Ramos (cell line): ENCODE measurements around the gene DUOXA1.

Experiments
- in situ Hi-C: fragments of 300-500 bp; cut with MboI; formaldehyde crosslinking; loops from one replicate; pipeline ENCODE4 v1.14.3; 2022; ENCODE audit warnings: low sequenced_read_pairs; ENCODE audit not compliant: unreplicated experiment

The DUOXA1 gene, protein sequence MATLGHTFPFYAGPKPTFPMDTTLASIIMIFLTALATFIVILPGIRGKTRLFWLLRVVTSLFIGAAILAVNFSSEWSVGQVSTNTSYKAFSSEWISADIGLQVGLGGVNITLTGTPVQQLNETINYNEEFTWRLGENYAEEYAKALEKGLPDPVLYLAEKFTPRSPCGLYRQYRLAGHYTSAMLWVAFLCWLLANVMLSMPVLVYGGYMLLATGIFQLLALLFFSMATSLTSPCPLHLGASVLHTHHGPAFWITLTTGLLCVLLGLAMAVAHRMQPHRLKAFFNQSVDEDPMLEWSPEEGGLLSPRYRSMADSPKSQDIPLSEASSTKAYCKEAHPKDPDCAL

DNA sequence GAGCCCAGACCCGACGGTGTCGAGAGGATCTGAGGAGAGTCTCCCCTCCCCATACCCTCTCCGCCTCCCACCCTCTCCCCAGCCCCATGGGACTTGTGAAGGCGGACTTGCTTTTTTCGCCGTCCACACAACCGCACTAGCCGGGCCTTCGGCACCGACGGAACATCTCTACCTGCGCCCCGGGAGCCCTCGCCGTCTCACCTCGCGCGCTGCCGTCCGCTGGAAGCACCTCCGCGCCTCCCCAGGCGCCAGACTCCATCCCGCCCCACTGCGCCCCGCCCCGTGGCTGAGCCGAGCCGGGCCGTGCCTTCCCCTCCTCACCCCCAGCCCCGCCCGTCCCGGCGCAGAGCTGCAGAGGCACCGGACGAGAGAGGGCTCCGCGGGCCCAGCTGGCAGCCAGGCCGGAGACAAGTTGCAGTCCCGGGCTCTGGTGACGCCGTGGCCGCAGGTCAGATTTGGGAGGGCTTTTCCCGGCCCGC lies at the start of gene DUOXA1, which contains the start of gene DUOX1:
TSS of gene DUOXA1 (minus strand) at position 229 of the 479 bp plus-strand sequence. CDS start 6,865 bp downstream, outside the sequence.
TSS of gene DUOX1 (plus strand) at position 344 of the 479 bp plus-strand sequence. CDS start 1,973 bp downstream, outside the sequence.
- in situ Hi-C loops, result no loop called here

DNA sequence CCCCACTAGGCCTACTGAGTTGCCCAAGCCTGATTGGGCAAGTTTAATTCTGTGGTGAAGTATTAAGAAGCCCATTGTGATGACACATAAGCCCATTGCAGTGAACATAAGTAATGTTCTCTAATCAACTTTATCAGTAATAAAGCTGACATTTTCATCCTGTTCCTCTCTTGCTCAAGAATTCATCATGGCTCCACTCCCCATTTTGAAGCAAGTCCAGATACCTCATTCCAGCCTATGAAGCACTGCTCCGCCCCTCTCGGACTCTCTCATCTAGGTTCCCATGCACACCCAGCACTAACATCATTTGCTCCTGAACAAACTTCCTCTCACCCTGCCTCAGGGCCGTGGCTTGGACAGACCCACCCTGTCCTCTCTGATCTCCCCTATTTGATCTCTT lies 47.6 kb upstream of the DUOXA1 start:
- in situ Hi-C loops, result no loop called here

DNA sequence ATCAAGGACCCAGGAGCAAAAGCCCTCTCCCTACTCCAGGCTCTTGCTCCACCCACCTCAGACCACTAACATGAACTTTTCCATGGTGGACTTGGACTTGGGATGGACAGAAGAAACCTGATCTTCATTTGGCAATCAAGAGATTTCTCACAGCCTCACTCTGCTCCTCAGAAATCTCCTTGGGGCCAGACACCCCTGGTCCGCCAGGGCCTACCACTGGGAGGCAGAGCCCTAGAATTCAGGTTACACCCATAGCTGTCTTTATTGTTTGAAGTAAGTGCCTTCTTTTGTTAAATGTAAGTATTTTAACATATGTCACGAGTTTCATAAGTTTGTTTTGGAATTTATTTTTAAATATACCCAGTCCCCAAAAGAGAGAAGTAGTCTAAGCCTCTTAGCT lies 44.9 kb upstream of the DUOXA1 start:
- in situ Hi-C loops, result no loop called here

DNA sequence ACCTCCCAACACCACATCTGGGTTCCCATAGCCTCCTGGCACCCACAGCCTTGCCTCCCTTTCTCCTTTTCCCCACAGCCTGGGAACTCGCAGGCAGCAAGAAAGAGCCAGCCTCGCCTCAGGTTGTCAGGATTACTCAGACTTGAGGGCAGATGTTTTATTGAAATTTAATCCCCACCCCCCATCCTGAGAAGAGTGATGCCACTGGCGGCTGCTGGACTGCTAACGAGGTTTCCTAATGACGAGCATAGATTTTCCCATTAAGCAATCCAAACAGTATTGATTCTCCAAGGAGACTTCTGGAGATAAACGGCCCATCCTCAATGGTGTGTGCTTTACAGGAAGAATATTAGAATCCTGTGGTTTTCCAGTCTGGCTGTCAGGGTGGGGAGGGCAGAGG lies 44.4 kb upstream of the DUOXA1 start:
- in situ Hi-C loops, result no loop called here

DNA sequence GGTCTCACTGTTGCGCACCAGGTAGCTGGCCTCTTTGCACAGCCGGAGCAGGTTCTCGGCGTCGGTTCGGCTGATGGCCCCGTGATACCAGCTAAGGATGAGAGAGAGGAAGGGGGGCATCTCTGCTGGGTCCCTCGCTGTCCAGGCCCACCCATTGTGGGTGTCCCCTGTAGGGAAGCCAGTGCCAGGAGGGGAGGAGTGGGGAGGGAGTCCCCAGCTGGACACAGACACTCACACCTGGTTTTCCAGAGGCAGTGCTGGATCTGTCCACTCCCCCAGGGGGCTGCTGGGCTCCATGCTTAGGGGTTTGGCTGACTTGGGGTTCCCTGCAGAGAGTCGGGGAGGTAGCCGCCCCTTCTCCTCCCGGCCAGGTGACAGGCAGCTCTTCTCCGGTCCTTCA lies 42.2 kb upstream of the DUOXA1 start:
- in situ Hi-C loops, result no loop called here

DNA sequence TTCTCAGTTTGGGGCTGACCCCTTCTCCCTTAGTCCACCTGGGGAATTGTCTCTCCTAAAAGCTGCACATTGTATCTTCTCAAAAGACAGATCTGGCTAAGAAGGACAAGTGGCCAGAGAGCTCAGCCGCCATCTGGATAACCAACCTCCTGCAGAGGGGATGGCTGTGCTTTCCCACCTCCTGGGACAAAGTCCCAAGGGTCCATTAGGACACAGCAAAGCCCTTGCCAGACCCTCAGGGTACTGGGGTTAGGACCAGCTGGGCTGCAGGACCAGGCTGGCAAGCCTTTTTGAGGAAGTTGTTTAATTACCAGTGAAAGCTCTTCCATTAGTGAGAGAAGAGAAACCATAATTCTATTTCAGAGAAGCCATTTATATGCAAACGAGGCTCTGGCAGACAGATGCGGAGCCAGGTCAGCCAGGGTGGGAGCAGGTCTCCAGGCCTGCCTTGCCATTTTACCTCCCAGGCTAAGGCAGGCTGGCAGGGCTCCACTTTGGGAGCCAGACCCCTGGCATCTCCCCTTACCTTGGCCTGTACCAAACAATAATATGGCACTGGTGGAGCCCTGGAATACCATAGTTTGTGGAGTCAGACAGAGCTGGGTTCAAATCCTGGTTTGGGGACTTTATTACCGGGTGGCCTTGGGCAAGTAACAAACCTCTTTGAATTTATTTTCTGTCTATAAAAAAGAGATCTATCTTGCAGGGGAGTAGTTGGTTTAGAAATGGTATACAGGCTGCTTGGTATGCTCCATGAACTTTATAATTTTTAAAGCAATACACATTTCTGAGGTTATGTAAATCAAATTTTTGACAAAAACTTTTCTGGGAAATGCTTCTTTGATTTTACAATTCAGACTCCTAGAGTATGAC lies 40.2 kb upstream of the DUOXA1 start:
- in situ Hi-C loops, result no loop called here

DNA sequence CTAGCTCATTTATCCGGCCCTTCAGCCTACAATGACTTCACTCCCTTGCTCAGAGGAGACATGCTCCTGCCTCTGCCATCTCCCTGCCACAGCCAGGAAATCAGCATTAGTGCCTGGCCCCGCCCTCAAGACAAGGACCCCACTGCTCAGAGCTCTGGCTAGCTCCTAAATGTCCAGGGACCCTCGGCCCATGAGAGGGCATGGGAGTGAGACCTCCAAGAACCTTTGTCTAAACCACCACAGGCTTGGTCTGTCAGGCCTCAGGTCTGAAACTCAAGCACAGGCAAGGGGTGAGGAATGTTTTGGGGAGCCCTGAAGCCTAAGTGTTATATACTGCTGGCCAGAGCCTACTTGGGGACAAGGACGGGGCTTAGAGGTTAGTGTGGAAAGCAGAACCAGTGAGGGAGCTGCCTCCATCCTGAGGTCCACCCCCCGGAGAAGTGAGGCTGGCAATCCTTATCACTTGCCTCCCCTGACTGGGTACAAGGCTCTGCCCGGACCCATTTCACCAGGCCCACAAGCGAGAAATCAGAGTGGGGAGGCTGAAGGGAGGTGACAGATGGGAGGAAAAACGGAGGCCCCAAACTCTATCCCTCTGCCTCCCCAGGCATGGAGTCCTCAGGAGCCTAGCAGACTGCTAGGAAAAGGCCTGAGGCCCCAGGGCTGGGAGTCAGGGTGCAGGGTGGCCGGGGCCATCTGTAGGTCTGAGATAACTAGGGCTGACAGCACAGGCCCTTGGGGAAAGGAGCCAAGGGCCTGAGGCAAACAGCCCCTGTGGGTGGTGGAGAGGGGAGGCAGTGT lies 39.3 kb upstream of the DUOXA1 start:
- in situ Hi-C loops, result no loop called here

DNA sequence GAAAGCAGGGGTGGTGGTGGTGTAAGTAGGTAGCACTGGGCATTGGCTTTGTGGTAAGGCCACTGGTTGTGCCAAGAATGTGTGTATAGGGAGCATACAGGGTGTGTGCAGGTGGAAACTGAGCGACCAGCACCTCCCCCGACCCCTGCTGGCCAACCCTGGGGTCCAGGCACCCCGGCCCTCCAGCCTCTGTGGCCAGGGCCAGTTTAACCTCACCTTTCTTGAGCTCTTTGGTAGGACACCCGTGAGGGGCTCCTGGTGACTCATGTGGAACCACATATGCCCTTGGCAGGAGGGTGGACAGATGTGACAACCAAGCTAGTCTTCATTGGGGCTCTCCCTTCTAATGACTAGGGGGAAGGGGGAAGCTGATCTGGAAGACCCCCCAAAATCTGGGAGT lies 38.6 kb upstream of the DUOXA1 start:
- in situ Hi-C loops, result no loop called here

DNA sequence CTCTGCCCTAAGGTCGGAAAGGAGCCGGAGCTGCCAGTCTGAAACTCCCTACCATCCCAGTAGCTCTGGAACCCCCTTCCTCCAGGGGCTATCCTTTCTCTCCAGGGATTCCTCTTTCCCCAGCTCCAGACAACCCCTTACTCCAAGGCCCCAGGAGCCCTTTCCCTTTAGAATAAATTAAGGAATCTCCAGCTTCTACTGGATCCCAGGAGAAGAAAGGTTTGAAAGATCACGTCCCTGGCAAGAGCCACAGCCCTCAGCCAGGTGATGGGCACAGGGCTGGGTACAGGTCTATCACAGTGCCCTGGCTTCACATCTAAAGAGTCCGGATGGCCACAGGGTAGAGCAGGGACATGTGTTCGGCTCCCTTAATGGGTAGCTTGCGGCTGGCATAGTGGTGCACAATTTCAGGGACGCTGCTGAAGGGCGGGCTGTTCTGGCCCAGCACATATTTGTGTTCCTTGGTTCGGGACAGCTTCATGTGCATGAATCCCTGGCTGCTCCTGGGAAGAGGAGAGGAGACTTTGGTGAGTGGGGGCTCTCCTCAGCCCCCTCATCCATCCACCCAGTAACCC lies 38.0 kb upstream of the DUOXA1 start:
- in situ Hi-C loops, result no loop called here

DNA sequence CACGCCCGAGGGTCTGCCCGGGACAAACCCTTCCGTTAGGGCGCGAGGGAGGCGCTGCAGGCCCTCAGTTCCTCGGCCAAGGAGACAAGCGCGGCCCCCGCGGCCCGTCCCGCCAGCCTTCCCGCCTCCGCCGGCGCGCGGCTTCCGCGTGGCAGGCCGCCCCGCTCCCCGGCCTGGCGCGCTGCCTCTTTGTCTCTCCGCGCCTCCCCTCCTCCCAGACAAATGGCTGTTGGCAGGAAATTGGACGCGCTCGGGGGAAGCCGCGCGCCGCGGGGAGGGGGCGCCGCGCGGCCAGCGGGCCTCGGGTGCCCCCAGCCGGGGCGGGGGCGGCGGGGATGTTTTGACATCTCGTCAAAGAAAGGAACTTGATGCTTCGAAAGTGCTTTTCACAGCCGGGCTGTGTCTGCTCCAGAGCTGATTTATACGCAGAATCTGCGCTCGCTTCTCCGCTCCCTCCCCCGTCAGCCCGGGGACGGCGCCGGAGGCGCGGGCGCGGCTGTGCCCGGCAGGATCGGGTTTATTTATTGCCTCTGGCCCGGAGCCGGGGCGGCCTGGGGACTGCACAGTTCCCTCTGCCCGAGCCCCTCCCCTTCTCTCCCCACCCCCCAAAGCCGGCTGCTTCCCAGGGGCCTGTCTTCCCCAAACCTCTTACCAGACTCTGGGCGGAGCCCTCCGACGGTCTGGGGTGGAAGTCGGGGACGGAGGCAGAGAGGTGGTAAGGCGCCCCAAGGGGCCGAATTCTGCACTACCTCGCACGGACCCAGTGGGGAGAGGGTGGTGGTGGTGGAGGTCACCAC lies 37.4 kb upstream of the DUOXA1 start:
- in situ Hi-C loops, result no loop called here

DNA sequence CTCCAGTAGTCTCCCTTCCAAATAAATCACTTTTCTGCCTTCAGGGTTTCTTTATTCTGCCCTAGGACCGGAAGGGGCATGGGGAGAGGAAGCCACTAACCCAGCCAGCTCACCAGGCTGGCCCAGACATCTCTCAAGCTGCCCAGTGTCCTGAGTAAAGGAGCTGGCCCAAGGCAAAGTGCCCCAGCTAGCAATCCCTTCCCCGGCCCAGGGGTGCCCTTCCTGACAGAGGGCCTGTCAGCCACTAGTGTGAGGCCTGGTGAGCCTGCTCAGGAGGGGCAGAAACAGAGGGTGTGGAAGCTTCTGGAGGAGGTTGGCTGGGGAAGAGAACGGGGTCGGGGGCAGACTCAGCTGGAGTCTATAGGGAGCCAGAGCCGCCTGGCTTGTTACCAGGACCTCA lies 35.9 kb upstream of the DUOXA1 start:
- in situ Hi-C loops, result no loop called here

DNA sequence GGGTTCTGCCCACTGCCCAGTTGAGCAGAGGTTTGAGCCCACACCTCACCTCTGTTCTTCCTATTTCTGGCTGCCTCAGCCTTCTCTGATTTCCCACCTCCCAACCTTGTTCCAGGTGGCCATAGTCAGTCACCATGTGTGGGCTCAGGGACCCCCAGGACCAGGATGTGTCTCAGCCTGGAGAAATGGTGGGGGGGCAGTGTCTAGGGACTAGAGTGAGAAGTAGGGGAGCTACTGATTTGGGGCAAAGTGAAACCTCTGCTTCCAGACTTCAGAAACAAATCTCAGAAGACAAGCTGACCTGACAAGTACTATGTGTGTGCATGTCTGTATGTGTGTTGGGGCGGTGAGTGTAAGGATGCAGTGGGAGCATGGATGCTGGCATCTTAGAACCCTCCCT lies 35.2 kb upstream of the DUOXA1 start:
- in situ Hi-C loops, result no loop called here

DNA sequence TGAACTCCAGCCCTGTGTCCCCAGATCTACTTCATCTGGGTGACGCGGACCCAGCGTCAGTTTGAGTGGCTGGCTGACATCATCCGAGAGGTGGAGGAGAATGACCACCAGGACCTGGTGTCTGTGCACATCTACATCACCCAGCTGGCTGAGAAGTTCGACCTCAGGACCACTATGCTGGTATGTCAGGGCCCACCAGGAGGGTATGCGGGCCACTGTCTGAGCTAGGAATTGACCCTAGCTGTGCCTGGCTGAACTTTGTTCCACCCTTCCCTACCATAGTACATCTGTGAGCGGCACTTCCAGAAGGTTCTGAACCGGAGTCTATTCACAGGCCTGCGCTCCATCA lies 33.8 kb upstream of the DUOXA1 start:
- in situ Hi-C loops, result no loop called here

DNA sequence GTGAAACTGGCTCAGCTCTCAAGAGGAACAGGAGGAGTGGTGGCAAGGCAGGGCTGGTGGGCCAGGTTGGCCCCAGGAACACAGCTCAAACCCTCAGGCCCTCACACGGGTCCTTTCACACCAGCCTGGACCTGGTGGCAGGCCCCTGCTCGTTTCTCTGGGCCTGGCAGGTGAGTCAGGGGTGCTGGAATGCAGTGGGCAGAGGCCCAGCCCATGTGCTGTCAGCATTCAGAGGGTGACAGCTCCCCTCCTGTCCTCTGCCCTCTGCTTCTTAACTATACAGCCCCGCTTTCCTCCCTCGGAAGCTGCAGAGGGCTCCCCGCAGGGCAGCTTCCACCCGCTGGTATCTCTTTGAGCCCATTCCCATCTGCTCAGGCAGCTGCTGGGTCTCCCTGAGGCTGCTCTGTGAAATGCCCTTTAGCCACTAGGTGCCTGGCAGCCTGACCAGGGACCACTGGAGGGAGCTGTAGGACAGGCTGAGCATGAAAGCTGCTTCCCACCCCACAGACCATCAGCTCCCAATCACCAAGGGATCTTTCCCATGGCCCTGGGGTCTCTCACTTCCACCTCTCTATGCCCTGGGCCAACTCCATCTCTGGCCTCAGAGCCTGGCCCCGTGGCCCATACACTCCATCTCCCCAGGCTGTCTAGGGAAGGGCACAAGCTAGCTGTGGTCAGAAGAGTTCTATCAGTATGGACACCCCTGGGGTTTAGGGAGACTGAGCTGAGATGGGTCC lies 33.3 kb upstream of the DUOXA1 start:
- in situ Hi-C loops, result no loop called here

DNA sequence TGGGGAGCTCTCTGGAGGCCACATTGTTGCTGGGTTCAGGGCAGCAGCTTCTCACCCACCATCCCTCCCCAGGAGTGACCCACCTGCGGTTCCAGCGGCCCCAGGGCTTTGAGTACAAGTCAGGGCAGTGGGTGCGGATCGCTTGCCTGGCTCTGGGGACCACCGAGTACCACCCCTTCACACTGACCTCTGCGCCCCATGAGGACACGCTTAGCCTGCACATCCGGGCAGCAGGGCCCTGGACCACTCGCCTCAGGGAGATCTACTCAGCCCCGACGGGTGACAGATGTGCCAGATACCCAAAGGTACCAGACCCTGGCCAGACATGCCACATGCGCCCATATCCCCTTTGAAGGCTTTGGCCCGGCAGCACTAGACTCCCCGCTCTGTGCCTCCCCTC lies 32.0 kb upstream of the DUOXA1 start:
- in situ Hi-C loops, result no loop called here

DNA sequence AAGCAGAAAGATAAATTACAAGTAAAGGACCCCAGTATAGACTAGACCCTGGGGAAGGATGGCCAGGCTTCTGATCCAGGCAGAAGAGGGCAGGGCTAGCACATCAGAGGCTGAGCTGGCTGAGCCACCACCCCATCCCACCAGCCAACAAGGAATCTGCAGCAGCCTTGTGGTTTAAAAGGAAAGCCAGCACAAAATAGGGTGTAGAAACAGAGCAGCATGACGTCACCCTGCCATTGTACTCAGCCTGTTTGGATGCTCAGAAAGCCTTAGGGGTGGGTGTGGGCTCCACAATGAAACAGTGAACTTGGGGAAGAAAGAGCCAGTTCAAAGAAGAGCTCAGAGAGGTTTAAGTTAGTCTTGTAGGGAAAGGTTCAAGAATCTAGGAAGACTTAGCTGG lies 28.3 kb upstream of the DUOXA1 start:
- in situ Hi-C loops, result no loop called here

DNA sequence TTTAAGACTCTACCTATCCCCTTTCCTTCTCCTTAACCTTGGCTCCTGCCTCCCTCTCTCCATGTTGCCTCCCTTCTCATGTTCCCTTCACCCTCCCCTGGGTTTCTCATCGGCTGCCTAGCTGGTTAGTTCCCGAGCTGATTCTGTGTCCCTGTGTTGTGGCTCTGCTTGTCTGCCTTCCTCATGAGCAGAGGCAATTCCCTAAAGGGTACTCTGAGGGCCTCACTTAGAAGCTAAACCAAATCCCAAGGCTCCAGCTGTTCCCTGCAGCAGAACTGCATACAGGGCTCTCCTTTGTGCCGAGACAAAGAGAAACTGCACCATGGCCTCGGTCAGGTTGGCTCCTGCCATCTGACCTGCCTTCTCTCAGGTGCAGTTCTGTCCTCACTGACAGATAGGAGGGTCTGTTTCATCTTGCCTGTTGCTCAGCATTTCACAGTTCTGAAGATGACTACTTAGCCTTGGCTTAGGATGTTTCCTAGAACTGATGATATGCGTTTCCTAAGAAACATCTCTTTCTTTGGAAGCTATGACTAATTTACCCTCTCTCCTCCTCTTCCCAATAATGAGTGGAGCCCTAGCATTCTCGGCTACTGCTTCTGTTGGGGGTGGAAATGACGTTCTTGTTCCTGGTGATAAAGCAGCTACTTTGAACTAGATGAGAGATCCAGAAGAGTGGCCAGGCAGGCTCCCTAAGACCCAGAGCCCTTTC lies 27.2 kb upstream of the DUOXA1 start:
- in situ Hi-C loops, result no loop called here

DNA sequence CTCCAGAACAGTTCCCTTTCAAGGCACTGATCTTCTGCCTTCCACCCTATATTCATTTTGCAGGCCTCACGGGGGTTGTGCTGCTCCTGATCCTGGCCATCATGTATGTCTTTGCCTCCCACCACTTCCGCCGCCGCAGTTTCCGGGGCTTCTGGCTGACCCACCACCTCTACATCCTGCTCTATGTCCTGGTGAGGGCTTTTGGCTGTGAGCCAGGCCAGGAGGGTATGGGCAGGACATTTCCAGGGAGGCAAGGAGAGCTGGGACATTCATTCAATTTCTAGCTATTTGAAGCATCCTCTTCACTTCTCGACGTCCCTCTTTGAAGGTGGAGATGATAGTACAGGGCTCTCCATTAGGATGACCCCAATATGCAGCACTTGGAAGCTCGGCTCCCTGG lies 26.1 kb upstream of the DUOXA1 start:
- in situ Hi-C loops, result no loop called here
